Stimulated activated CD4-positive, alpha-beta T cell treated with anti-CD3 and anti-CD28 coated beads, Interleukin-15, amount 100 ng/mL, for 48 hours (primary cell): Measurements from ENCODE around the gene FAP.

ENCODE experiments used
- DNase-seq, 2 donors: peaks; one replicate each; pipeline ENCODE4 v3.0.0-alpha.2; 2020; ENCODE audit warnings: low read depth in 2 of 2

Gene FAP

DNA sequence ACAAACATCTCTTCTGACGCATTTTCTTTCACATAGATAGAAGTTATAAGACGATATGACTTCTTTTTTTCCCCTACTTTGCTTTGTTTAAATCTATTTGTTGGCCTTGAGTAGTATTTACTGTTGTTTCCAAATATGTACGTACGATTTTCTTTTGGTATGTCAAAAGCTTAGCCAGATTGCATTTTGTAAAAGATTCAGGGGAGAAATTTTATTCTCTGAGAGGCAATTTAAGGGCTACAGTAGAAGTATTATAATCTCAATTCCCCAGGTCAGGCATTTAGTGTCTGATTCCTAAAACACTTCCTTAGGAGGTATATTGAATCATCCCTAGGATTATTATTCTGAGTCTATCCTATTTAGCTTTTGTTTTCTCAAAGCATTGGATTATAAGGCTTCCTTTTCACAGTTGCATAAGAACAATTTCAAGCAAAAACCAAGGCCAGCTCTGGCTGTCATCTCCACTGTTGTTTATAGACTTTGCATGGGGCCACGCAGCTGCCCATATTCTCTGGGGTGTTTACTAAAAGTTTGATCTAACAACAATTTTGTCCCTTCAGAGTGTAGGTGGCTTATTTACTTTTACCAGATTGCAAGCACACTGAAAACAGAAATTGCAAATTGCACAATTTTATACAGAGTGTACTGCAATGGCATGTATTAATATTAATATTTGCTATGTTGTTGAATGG, 57.6 kb downstream of the FAP start:
- no peak for DNase-seq

DNA sequence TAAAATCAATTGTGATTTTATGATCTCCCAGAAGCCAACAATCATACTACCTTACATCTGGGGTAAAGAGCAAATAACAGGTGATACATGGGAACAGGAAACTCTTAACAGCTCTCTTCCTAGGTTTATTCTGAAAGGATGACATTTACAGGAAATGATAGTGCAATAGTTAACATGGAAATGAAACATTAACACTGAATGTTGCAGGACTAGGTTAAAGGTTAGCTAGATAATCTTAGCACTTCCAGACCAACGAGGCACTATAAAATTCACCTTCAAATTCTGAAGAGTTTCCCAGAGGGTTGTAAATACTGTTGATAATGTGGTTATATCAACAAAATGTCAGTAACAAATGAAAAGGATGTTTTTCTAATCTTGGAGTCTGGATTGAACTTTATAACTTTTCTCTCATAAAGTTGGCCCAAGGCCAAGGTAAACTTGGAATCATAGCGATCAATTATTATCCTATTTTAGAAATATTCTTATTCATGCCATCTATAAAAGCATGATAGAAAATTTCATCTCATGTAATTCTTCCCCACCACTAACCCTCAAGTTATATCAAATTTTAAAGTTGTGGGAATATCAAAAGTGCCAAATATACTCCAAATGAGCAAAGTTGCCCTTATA, 58.3 kb downstream of the FAP start:
- no peak for DNase-seq

DNA sequence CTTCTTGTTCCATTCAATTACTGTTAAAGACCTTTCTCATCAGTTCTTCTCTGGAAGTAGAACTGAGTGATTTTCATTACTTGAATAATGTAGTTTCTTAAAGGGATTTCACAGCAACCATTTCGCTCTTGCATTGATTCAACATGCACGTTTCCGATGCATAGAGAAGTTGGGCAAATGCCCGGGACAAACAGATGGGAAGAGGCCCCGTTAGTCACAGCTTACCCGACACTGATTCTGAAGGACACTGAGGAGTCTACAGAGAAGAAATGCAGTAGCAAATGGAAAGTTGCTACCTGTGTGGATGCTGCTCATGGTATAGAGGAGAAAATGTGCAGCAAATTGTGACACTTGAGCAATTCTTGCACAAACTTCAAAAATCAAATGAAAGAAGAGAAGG, 58.9 kb downstream of the FAP start:
- DNase-seq, result no peak

DNA sequence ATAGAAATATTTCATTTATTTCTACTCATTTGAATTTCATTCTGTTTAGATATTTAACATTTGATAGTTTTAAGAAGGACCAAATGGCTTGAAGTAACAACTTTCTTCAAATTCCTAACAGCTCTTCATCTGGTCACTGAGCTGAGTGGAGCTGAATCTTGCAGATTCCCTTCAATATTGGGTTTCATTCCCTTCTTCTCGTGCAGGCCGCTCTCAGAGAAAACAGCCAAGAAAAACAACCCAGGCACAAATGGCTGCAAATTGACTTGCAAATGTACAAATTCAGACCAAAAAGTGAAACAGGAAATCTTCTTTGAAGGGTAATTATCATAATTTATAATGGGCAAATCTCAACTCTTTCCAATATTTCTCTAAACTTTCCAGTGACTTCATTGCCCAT, 60.9 kb downstream of the FAP start:
- no peak for DNase-seq

DNA sequence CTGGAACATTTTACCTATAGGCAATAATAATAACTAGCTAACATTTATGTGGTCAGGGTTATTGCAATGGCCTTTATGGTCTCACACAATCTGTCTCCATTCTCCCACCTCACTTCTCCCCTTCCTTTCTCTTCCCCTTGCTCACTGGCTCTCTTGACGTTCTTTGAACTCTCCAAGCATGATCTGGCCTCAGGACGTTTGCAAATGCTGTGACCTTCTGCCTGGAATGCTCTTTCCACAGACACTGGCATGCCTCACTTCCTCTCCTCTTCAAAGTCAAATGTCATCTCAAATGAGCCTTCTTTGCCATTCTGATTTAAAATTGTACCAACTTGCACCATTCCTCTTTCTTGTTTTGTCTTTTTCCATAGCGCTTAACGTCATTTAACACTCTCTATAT, 65.9 kb downstream of the FAP start:
- DNase-seq, result no peak

DNA sequence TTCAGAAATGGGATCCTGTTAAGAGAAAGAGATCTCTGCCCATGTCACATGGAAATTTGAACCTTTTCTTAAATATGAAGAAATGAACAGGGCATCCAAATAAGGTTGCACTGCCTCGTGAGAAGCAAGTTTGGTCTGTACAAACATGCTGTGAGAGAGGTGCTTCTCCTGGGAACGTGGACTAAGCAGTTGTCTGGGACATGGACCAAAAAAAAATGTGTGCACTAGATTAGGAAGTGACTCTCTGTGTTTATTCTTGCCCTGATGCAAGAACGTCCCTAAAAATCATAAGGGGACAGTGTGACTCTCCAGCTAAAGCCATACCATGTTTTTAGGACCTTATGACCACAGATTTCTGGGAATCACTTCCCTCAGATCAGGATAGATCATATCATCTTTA, 67.5 kb downstream of the FAP start:
- DNase-seq, result no peak

DNA sequence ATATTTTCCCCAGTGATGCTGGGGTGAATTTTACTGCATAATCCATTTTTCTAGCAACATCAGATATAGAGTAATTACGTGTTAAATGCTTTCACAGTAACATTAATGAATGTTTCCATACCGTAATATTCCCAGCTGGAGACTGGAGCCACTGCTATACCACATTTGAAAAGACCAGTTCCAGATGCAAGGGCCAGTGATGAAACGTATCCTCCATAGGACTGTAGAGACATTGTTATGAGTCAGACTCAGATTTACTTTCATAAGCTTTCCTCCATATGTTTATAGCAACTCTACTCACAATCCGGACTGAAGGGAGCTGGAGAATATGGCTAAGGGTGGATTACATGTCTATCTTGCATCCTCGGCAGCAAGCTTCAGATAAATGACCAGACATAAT, 68.5 kb downstream of the FAP start:
- no peak for DNase-seq

DNA sequence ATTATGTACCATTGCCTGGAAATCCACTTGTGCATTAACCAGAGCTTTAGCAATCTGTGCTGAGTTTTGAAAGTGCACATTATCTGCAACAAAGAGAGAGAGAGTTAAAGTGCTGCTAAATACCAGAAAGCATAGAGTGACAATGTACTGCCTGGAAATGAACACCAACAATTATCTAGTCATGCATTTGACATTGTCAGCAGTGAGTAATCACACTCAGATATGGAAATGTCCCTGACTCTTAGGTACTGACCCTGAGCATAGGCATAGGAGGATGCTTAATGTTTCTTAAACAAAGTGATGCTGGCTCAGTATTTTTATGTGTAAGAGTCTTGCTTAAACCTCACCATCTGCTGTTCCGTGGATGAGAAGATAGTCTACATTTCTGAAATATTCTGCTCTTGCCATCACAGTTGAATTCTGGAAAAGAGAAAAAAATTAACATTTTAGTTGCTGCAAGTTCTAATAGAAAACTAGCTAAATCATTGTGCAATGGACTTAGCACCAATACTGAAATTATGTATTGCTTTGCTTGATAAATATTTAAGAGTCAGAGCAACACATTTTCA, 70.4 kb downstream of the FAP start:
- no peak for DNase-seq

DNA sequence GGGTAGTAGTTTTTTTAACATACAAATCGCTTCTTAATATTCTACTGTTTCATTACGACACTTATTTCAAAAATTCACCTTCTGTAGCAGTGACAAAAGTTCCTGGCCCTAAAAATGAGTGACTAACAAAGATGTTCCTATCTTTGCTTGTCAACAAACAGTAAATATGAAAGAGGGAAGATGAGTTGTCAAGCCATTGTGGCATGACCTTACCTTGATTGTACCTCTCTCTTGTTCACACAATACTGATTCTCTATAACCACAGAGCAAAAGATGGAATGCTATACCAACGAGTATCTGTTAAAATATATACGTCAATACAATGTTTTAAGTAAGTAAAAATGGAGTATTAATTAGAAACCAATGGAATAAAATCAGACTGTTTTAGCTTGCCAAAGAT, 76.5 kb downstream of the FAP start:
- no peak for DNase-seq

DNA sequence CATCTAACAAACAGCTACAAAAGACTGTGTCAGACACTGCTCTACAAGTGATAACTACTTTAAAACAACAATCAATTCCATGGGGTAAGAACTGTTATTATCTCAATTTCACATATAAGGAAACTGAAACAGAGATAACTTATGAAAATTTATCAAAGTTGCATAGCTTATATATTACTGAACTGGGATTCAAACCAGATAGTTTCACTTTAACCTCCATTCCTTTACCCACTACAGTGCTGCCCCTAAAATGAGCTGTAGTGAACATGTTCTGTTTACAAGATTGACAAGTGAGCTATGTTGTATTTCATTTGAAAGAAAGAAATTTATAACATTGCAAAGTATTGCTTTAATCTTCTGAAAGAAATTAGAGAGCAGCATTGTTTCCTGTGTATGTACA, 77.1 kb downstream of the FAP start:
- DNase-seq, result no peak

DNA sequence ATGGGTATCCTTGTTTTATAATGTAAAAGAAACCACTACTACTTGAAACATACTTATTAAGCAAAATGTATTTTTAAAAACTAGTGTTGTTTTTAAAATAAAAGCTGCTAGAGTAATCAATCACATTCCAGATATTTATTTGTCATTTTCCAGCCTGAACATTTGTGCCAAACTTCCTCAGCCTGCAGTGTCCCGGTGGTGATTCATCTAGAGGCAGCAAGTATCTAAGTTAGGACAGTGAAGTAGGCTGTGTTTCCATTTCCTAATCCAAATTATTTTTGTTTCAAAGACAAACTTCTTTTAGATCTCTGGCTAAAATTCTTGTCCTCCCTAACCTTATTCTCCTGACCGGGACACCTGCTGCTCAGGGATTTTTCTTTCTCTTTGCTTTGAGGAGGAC, 78.4 kb downstream of the FAP start:
- no peak for DNase-seq

DNA sequence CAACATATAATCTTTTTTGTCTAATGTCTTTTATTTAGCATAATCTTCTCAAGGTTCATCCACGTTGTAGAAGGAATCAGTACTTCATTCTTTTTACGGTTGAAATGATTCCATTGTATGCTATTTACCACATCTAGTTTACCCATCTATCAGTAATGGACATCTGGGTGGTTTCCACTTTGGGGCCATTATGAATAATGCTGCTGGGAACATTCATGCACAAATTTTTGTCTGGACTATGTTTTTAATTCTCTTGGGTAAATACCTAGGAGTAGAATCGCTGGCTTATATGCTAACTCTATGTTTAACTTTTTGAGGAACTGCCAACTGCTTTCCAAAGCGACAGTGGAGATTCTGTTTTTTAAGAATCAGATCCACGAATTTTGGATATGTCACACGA, 83.8 kb downstream of the FAP start:
- no peak for DNase-seq

DNA sequence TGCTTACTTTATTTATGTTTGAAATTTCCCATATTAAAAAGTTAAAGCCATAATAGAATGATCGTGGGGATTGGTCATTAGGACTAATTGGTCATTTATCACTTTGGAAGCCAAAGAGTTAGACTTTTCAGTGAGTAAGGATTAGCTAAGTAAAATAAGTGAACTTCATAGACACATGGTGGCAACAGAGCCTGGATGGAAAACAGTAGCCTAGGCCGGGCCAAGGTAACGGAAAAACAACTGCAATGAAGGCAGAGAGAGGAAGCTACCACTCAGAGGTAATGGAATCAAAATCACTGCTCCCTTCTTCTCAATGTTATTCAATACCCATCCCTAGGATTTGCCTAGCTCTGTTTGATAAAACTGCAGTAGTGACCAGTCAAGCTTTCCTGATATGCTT, 87.1 kb downstream of the FAP start:
- no peak for DNase-seq

DNA sequence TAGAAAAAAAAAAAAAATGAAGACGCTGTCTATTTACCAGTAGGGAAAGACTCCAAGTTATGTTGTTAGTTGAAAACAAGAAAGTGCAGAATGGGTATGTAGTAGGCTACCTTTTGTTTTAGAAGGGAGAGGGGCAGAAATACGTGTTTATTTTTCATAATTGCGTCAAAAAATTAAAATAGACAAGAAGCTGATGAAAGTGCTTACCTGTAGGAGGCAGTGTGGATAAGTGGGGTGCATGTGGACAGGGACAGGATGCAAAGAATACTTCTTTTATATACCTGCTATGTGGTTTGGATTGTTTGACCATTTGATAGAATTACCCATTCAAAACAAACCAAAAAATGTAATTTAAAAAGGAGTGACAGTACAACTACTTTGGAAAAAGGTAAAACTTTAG, 88.2 kb downstream of the FAP start:
- DNase-seq, result no peak

DNA sequence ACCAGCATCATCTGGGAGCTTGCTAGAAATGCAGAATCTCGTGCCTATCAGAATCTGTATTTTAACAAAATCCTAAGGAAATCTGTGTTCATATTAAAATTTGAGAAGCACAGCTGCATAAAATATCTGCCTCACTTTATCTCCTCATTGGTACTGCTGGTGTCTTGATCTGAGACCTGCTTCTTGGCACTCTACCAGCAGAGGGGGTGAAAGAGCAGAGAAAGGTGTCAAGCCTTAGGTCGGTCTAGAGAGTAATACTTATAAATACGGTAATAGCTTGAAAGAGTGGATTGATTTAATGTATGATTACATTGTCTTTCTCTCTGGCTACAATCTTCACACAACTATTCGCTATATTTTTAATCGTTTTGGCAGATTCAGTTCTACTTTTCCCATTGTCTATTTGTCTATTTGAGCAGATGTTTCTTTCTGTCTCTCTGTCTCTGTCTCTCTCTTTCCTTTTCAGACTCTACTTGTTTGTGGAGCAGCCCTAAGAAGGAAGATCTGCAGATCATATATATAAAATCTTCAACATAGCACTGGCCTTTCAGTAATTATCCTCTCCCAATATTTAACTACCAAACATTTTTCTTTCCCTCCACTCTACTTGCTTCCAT, 89.5 kb downstream of the FAP start:
- peak; percentile 22 to 51 for DNase-seq

DNA sequence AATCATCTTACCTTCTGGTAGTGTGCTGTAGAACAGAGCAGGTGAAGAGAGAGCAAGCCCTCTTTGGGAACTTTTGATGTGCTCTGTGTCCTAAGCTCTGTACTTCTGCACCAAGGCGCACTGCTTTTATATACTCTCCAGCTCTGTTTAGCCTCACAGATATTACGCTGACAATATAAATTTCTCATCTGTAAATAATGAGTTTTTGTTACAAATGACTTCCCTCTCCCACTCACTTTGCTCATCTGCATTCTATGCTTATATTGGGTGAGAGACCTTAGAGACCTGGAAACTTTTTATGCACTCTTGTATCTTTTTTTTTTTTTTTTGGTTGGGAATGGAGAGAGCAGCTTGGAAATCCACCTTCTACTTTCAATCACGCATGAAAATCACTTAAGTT, 91.1 kb downstream of the FAP start, which contains the start of gene GCG:
Gene GCG, minus strand, starts transcription at position 101 of the 400 bp plus-strand sequence. CDS start 3,069 bp downstream, outside the sequence.
- DNase-seq, result no peak

DNA sequence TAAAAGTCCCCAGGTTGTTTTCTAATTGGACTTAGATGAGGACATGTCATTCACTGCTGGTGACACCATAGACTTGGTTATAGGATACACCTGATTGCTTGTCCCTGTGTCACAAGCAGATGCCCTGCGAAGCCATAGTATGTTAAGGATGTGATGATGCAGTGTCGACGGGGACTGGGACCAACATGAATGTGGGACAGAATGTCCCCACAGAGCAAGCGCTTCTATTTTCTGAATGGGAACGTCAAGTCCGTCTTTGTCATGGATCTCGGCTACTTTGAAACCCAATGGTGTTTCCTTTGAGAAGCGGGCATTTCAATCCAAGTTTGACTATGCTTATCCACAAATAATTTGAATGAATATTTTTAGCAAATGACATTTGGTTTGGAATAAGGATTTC, 93.3 kb downstream of the FAP start:
- DNase-seq, result no peak

DNA sequence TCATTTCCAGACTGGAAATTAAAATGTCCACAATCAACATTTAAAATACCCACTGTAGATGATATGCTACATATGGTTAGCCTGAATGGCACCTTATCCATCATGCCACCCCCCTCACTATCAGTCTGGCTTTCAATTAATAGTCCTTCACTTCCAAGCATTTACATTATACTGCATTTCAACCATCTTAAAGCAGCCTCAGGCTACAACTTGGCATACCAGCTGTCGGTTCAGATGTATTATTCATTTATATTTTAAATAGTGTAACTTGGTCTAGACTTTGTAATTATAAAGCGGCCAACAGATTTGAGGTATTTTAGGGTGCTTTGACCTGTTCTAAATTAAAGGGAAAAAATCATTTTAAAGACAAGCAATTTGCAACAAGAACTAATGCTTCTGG, 93.8 kb downstream of the FAP start:
- DNase-seq, result no peak

DNA sequence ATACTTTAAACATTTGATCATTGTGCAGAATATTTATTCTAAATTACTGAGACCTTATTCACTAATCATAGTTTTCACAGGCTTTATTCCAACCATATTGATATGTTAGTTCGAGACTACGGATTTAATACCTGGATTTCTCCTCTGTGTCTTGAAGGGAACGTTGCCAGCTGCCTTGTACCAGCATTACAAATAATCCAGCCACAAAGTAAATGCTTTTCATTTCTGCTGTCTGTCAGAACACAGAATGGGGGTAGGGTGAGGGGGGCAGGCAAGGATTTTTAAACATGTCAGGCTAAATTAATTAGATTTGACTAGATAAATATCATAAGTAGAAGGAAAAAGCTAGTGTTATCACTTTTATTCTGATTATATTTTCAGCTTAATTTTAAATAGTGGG, 94.3 kb downstream of the FAP start:
- DNase-seq, result no peak

DNA sequence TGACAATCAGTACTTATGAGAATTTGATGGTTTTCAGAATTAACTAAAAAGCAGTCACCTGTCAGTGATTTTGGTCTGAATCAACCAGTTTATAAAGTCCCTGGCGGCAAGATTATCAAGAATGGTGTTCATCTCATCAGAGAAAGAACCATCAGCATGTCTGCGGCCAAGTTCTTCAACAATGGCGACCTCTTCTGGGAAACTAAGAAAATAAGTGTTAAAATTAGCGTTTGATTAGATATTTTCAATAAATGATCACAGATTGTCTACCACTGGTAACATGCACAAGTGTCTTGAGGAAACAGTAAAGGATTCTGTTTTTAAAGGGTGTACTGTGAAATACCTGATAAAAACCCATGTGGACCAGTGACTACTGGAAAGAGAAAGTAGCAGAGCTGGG, 99.3 kb downstream of the FAP start:
- DNase-seq, result no peak

DNA sequence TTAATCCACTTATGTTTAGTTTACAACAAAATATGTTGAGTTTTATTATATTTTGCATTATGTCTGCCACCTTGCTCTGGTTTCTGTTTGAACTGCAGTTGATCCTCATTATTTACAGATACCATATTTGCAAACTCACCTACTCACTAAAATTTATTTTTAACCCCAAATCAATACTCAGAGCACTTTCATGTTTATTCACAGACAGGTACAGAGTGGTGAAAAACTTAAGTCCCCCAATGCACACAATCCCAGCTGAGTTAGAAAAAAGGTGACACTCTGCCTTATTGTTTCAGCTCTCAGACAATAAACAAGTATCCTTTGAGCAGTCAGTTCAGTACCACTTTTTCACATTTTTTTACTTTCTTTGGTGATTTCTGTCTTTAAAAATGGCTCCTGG, 104.9 kb downstream of the FAP start:
- no peak for DNase-seq

DNA sequence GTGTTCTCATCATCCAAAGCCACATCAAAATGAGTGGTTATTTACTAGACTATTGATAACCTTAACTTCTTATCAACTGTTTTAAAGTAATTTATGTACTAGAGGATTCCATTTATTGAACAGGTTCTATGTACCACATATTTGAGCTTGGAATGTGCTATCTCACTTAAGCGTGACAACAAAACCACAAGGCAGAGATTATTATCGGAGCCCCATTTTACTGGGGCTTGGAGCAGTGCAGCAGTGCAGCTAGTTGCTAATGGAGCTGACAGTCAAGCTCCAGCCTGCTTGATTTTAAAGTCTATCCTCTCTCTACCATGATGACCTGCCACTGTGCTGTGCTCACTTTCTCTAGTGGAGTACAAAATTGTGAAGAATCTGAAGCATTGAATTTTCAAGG, 115.8 kb downstream of the FAP start:
- no peak for DNase-seq

DNA sequence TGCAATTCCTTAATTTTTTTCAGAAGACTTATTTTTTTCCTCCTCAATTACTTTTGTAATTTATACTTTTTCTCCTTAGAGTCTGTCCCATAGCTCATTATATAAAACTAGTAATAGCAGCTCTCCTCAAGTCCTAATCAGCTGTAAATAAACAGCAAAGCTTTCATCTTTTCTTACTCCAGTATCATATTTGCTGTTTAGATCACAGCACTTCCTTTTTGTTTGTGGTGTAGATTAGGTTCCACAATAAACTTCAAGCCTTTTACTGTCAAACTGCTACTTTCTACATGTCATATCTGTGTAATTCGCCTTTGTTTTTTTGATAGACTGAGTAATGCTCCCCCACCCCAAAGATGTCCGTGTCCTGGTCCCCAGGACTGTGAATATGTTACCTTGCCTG, 116.7 kb downstream of the FAP start:
- no peak for DNase-seq
